ENCODE measurements around the gene PCDHGA12. TPM values are rescaled to one million over a fixed set of nuclear protein-coding genes. Genes with fewer than 3 reads are reported as not detected.

The PCDHGA12 gene
- total RNA-seq, 1 donor from 2014 or later, result 3.9 TPM

DNA sequence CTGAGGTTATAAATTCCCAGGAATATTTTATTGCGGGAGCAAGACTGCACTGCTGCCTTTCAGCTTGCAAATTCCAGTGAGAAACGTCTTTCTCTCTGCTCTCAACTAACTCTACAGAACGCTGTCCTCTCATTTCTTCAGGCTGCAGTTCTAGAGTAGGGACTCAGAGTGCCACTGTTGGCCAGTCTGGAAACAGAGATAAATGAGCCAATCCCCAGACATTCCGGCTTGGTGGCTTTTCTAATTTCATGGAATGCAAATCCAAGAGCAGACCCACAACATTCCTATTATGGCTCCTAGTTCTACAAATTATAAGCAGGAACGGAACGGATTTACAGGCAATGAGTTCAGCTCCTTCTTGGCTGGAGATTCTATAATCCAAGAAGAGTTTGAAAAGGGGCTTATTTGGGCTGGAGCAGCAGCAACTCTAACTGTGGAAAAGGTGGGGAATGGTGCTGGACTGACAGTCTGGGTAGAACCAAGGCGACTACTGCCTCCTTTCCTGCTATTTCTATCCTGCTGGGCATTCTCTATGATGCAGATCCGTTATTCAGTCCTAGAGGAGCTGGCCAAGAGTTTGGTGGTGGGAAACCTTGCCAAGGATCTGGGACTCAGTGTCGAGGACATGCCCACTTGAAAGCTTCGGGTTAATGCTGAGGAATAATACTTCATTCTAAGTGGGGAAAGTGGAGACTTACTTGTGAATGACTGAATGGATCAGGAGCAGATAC, 9.3 kb downstream of the PCDHGA12 start:
- no peak for DNase-seq

DNA sequence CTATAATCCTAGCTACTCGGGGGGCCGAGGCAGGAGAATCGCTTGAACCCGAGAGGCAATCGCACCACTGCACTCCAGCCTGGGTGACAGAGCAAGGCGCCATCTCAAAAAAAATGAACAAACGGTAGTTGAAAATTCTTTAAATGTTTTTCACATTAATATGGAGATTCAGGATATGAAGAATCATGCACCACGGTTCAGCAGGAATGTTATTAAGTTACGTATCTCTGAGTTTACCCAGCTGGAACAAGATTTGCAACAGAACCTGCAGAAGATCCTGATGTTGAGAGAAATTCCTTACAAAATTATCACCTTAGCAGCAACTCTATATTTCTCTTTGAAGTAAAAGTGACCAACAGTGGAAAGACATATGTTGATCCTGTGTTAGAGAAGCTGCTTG, 10.0 kb downstream of the PCDHGA12 start:
- no peak for DNase-seq

DNA sequence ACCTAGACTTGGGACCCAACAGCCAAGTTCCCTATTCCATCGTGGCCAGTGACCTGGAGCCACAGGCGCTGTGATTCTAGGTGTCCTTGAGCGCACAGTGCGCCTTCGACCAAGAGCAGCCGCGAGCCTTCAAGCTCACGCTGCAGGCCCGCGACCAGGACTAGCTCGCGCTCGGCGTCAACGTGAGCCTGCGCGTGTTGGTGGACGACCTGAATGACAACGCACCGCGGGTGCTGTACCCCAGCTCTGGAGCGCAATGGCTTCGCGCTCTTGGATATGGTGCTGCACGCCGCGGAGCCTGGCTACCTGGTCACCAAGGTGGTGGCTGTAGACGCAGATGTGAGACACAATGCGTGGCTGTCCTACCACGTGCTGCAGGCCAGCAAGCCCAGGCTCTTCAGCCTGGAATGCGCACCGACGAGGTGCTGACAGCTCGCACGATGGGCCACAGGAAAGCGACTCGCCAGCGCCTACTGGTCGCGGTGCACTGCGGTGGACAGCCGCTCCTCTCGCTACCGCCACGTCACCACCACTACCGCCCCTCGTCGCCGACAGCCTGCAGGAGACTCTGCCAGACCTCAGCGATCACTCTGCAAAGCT, 11.4 kb downstream of the PCDHGA12 start:
- no peak for DNase-seq

DNA sequence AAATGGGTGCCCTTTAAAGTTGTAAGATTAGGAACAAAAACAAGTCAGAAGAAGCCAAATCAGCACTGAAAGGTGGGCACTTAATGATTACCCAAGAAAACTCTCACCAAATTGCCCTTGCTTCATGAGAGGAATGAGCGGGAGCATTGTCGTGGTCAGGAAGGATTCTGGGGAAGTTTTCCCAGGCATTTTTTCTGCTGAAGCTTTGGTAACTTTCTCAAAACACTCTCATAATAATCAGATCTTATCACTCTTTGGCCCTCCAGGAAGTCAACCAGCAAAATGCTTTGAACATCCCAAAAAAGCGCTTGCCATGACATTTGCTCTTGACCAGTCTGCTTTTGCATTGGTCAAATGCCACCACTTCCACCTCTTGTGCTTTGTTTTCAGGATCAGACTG, 35.0 kb downstream of the PCDHGA12 start:
- no peak for DNase-seq

DNA sequence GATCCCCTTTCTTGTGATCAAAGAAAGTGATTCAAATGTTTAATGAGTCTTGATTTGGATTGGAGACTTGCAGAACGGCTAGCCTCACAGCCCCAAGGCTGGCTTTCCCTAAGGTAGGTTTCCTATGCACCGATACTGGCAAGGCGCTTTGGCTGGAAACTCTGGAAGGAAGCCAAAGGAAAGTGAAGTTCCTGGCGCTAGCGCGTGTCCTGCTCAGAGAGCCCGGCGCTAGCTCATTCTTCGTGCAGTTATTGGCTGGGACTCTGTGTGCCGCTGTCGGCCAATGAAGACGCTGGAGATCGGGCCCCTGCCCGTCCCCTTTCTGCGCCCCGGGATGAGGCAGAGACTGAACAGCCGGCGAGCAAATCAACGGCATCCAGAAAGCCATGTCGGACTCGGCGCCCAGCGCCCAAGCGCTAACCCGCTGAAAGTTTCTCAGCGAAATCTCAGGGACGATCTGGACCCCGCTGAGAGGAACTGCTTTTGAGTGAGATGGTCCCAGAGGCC, 45.4 kb downstream of the PCDHGA12 start, which contains the start of gene PCDHGC3:
Gene PCDHGC3, plus strand, starts transcription at position 342 of the 507 bp plus-strand sequence. Its CDS starts 151 bp downstream, at position 493.
- DNase-seq, result peak; percentile 88

DNA sequence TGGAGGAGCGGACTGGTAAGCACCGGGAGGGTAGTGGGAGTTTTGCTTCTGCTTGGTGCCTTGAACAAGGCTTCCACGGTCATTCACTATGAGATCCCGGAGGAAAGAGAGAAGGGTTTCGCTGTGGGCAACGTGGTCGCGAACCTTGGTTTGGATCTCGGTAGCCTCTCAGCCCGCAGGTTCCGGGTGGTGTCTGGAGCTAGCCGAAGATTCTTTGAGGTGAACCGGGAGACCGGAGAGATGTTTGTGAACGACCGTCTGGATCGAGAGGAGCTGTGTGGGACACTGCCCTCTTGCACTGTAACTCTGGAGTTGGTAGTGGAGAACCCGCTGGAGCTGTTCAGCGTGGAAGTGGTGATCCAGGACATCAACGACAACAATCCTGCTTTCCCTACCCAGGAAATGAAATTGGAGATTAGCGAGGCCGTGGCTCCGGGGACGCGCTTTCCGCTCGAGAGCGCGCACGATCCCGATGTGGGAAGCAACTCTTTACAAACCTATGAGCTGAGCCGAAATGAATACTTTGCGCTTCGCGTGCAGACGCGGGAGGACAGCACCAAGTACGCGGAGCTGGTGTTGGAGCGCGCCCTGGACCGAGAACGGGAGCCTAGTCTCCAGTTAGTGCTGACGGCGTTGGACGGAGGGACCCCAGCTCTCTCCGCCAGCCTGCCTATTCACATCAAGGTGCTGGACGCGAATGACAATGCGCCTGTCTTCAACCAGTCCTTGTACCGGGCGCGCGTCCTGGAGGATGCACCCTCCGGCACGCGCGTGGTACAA, 46.0 kb downstream of the PCDHGA12 start:
- DNase-seq, result peak; percentile 92

DNA sequence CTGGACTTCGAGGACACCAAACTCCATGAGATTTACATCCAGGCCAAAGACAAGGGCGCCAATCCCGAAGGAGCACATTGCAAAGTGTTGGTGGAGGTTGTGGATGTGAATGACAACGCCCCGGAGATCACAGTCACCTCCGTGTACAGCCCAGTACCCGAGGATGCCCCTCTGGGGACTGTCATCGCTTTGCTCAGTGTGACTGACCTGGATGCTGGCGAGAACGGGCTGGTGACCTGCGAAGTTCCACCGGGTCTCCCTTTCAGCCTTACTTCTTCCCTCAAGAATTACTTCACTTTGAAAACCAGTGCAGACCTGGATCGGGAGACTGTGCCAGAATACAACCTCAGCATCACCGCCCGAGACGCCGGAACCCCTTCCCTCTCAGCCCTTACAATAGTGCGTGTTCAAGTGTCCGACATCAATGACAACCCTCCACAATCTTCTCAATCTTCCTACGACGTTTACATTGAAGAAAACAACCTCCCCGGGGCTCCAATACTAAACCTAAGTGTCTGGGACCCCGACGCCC, 46.8 kb downstream of the PCDHGA12 start:
- DNase-seq, result no peak

DNA sequence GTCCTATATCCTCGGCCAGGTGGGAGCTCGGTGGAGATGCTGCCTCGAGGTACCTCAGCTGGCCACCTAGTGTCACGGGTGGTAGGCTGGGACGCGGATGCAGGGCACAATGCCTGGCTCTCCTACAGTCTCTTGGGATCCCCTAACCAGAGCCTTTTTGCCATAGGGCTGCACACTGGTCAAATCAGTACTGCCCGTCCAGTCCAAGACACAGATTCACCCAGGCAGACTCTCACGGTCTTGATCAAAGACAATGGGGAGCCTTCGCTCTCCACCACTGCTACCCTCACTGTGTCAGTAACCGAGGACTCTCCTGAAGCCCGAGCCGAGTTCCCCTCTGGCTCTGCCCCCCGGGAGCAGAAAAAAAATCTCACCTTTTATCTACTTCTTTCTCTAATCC, 47.5 kb downstream of the PCDHGA12 start:
- DNase-seq, result no peak

DNA sequence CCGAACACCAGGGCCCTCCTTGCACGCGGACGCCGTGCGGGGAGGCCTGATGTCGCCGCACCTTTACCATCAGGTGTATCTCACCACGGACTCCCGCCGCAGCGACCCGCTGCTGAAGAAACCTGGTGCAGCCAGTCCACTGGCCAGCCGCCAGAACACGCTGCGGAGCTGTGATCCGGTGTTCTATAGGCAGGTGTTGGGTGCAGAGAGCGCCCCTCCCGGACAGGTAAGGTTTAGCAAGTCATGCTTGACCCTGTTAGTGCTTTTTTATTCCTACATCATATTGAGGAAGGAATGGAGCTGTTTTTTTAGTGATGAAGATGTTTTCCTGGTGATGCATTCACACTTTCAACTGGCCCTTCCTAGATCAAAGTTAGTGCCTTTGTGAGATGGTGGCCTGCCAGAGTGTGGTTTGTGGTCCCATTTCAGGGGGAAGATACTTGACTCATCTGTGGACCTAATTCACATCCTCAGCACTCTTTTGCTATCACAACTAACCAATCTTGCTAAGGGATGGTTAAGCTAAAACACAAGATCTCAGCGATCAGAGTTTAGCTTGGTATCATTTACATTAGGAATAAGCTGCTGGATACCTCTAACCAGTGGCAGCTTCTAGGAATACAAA, 48.1 kb downstream of the PCDHGA12 start:
- DNase-seq, result no peak

DNA sequence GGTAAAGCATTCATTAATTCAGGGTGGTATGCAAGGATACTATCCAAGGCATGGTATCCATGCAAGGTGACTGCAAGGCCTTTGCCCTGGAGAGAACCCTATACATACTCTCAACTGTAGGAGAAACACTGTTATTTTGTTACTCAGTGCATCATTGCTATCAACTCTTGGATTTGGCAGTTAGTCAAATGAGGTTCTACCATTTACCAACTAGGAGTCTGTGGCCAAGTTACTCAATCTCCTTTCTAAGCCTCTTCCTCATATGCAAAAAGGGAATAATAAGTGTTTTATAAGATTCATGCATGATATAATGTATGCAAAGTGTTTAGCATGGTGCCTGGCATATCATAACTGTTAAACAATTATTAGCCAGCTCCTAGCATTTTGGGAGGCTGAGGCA, 49.5 kb downstream of the PCDHGA12 start:
- DNase-seq, result no peak

Other genes with a start within 250 kb of the PCDHGA12 start
- gene PCDHB16, start 248.1 kb upstream of the PCDHGA12 start, total RNA-seq, result 2.5 TPM
- gene PCDHB9, start 243.3 kb upstream of the PCDHGA12 start, total RNA-seq, result 0.89 TPM
- gene PCDHB10, start 238.2 kb upstream of the PCDHGA12 start, total RNA-seq, result 1.8 TPM
- gene PCDHB11, start 230.9 kb upstream of the PCDHGA12 start, total RNA-seq, result 3.5 TPM
- gene PCDHB12, start 221.8 kb upstream of the PCDHGA12 start, total RNA-seq, result 2.2 TPM
- gene PCDHB13, start 216.6 kb upstream of the PCDHGA12 start, total RNA-seq, result 2.9 TPM
- gene PCDHB14, start 207.2 kb upstream of the PCDHGA12 start, total RNA-seq, result 3.8 TPM
- gene PCDHB15, start 185.1 kb upstream of the PCDHGA12 start, total RNA-seq, result 3.6 TPM
- gene SLC25A2, start 126.5 kb upstream of the PCDHGA12 start, total RNA-seq, result 1.4 TPM
- 88.8 TPM for gene TAF7, start 109.7 kb upstream of the PCDHGA12 start, total RNA-seq
- gene PCDHGA1, start 100.0 kb upstream of the PCDHGA12 start, total RNA-seq, result 0.39 TPM
- gene PCDHGA2, start 91.7 kb upstream of the PCDHGA12 start, total RNA-seq, result 3.6 TPM
- 1.6 TPM for gene PCDHGA3, start 86.7 kb upstream of the PCDHGA12 start, total RNA-seq
- gene PCDHGB1, start 80.4 kb upstream of the PCDHGA12 start, total RNA-seq, result 2.6 TPM
- 2.9 TPM for gene PCDHGA4, start 75.5 kb upstream of the PCDHGA12 start, total RNA-seq
- gene PCDHGB2, start 70.5 kb upstream of the PCDHGA12 start, total RNA-seq, result 3.3 TPM
- gene PCDHGA5, start 66.3 kb upstream of the PCDHGA12 start, total RNA-seq, result 3.6 TPM
- gene PCDHGB3, start 60.3 kb upstream of the PCDHGA12 start, total RNA-seq, result 4.3 TPM
- gene PCDHGA6, start 56.6 kb upstream of the PCDHGA12 start, total RNA-seq, result 3.6 TPM
- 3.5 TPM for gene PCDHGA7, start 47.8 kb upstream of the PCDHGA12 start, total RNA-seq
- 6.1 TPM for gene PCDHGB4, start 42.8 kb upstream of the PCDHGA12 start, total RNA-seq
- 3.3 TPM for gene PCDHGA8, start 37.9 kb upstream of the PCDHGA12 start, total RNA-seq
- 8.0 TPM for gene PCDHGB5, start 32.6 kb upstream of the PCDHGA12 start, total RNA-seq
- gene PCDHGA9, start 27.7 kb upstream of the PCDHGA12 start, total RNA-seq, result 4.2 TPM
- gene PCDHGB6, start 22.5 kb upstream of the PCDHGA12 start, total RNA-seq, result 5.6 TPM
- gene PCDHGA10, start 17.5 kb upstream of the PCDHGA12 start, total RNA-seq, result 4.9 TPM
- 7.6 TPM for gene PCDHGB7, start 12.8 kb upstream of the PCDHGA12 start, total RNA-seq
- gene PCDHGA11, start 9.5 kb upstream of the PCDHGA12 start, total RNA-seq, result 6.1 TPM
- gene PCDHGC3, start 45.5 kb downstream of the PCDHGA12 start, total RNA-seq, result 36.7 TPM
- 5.3 TPM for gene PCDHGC4, start 54.5 kb downstream of the PCDHGA12 start, total RNA-seq
- 2.9 TPM for gene PCDHGC5, start 58.6 kb downstream of the PCDHGA12 start, total RNA-seq
- gene DIAPH1, start 188.5 kb downstream of the PCDHGA12 start, total RNA-seq, result 23.3 TPM
- gene HDAC3, start 206.3 kb downstream of the PCDHGA12 start, total RNA-seq, result 60.5 TPM
- gene RELL2, start 206.5 kb downstream of the PCDHGA12 start, total RNA-seq, result 1.1 TPM
- 22.4 TPM for gene FCHSD1, start 220.9 kb downstream of the PCDHGA12 start, total RNA-seq

Data from skin of body (tissue), 2 donors.